NCI-H460 (cell line): Measurements from ENCODE around the gene CHD5. TPM values are rescaled to one million over a fixed set of nuclear protein-coding genes. Genes with fewer than 3 reads are reported as not detected.

Source experiments
- DNase-seq: peaks from one replicate; pipeline ENCODE4 v3.0.0-alpha.2; 2016; ENCODE audit warnings: low read depth; ENCODE audit errors: extremely low read depth
- total RNA-seq: library from RNA; depleted of rRNA; stranded (reverse); fragments of >200 nt; shearing (Covaris generic); gene quantifications from 2 replicates; pipeline ENCODE4 v1.2.3, GENCODE V29; 2014

CHD5 gene
- total RNA-seq, 1 experiment from 2014 or later, result 0.30 TPM

DNA sequence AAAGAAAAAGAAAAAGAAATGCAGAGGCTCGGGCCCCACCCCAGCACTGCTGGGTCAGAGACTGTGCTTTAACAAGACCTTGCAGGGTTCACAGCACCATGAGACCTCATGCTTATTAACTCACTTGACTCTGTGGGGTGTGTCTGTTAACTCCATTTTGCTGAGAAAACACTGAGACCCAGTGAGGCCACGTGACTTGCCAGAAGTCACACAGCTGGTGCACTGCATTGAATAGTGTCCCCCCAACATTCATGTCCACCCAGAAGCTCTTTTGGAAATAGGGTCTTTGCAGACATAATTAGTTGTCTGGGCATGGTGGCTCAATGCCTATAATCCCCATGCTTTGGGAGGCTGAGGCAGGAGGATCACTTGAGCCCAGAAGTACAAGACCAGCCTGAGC, 39.7 kb downstream of the CHD5 start:
- no peak for DNase-seq

DNA sequence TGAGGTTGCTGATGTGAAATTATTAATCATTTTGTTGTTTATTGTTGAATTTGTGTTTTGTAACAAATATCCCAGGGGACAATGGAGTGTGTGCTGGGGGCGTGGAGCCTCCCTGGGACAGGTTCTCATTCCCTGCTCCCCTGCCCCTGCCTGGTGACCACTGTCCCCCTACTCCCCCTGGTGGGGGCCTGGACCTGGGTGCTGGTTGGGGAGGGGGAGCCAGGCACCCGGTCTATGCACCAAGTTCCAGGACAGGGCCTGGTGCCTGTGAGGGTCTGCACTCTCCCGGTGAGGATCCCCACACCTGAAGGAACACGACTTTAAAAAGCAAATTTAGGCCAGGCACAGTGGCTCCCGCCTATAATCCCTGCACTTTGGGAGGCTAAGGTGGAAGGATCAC, 42.4 kb downstream of the CHD5 start:
- DNase-seq, result no peak

DNA sequence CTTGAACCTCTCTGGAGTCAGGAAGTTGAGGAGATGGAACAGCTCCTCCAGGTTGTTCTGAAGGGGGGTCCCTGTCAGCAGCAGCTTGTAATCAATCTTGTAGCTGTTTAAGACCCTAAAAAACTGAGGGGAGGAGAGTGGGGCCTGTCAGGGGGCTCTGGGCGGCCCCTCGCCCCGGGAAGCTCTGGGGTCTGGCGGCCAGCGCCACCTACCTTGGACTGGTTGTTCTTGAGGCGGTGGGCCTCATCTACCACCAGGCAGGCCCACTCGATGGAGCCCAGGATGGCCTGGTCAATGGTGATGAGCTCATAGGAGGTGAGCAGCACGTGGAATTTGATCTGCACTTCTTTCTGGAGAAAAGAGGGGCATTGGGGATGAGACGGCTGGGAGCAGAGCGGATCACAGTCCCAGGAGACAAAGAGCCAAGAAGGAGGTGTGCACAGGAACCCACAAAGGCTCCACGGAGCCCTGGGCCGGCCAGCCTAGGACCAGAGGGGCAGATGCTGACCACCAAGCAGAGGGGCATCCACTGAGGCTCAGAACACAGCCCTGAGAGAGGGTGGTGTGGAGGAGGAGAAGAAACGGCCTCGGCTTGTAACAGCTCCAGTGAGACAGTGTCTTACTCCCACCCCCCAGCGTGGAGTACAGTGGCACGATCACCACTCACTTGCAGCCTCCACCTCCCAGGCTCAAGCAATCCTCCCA, 43.5 kb downstream of the CHD5 start:
- DNase-seq, result no peak

DNA sequence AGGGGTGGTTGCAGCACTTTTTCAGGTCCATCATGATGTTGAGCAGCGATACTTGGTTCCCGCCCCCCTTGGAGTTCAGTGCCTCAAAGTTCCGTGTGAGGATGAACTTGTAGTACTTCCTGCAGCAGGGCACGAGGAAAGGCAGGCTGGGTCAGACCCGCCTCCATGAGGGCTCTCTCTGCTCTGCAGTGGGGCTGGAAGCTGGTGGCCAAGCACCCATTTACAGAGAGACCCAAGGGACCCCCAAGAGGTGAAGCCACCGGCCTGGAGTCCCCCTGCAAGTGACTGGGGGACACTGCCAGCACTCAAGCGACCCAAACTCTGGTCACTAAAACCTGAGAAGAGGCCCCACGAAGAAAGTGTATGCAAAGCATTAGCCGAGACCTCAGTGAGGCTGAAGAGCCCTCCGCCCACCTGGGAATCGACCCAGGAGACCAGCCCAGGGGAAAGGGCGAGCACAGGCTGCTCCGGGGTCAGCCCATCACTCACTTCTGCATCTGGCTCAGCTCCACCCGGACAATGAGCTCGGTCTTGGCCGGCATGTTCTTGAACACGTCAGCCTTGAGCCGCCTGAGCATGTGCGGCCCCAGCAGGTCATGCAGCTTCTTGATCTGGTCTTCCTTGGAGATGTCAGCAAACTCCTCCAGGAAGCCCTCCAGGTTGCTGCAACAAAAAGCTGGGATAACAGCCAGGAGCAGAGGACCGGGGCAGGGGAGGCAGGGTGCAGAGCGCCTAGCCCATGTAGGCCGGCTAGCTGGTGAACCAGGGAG, 45.2 kb downstream of the CHD5 start:
- DNase-seq, result no peak

DNA sequence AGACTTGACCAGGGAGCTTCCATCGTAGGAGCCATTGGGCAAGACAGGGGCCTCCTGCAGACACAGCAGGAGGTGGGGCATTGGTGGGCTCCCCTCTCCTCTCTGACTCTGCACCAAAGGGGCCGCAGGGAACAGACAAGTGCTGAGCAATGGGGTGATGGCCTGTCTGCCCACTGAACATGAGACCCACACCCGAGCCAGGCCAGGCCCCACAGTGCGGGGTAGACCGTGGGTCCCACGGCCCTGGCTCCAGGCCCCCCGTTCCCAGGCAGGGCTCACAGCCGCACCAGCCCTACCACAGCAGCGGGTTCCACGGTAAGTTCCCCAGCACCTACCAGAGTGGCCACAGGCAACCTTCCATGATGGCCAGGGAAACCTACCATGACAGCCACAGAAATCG, 45.9 kb downstream of the CHD5 start:
- no peak for DNase-seq

DNA sequence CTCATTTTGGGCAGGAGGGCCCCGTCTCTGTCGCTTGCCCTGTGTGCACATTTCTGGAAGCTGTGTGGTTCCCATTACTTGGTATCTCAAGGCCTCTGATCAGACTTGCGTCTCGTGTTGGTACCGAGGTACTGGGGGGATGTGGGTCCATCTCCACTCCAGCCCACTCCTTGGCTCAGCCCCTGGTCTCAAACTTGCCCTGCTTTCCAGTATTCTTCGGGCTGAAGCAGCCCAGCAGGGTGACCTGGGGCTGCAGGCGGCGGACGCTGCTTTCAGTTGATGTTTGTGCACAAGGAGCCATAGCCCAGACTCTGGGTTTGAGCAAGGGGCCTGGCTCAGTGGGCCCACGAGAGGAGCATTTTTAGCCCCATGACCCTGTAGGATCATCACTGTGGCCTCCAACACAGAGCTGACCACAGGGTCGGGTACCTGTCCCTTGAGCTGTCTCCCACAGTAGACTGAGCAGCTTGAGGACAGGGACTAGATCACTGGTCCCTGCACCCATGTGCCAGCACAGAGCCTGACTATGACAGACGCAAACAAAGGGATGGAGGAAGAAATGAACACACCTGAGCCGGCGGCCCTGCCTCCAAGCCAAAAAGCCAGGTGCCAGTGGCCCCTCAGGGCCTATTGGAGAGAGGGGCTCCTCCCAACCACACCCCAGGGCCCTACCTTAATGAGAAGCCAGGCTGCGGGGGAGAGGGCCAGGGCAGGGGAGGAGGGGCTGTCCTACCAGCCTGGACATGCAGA, 46.8 kb downstream of the CHD5 start:
- DNase-seq, result no peak

DNA sequence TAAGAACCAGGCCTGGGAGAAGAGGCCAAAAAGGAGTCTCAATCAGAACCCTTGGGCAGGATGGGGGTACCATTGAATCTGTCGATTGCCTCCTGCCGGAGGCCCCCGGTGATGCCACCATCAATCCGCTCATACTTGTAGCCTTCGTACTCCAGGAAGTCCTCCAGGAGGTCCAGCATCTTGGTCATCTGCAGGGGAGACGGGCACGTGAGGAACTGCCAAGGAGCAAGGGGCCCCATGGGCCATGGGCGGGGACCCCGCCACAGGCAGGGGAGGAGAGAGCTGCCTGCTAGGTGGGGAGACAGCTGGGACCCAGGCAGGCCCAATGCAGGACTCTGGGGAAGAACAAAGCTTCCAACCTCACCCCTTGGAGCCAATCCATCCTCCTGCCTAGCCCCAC, 48.6 kb downstream of the CHD5 start:
- DNase-seq, result no peak

DNA sequence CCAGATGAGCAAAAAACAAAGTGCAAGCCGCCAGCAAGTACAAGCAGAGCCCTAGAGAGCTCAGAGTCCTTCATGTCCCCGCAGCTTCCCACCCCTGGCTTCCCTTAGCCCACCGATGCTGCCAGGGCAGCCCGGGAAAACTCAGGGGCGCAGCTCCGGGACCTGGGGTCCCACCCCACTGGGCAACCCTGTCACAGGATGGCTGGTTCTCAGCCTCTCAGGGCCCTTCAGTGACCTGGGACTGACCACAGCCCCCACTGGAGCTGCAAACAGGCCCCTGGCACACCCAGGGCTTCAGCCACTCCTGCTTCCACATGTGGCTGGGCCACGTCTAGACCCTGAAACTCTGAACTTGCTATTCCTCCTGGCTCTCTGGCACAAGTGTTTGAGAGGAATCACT, 49.5 kb downstream of the CHD5 start:
- DNase-seq, result no peak

DNA sequence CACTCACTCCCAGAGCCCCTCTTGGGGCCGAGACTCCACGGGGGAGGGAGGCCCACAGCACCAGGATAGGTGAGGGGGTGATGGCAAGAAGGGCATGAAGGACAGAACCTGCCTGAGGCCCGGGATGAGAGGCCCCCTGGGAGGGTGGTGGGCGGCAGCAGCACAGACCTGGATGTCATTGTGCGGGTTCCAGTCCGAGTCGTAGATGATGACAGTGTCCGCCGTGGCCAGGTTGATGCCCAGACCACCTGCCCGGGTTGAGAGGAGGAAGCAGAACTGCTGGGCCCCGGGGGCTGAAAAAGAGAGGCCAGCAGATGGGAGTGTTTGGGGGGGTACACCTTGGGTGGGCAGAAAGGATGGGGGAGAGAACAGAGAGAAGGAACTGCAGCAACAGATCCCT, 50.1 kb downstream of the CHD5 start:
- no peak for DNase-seq

DNA sequence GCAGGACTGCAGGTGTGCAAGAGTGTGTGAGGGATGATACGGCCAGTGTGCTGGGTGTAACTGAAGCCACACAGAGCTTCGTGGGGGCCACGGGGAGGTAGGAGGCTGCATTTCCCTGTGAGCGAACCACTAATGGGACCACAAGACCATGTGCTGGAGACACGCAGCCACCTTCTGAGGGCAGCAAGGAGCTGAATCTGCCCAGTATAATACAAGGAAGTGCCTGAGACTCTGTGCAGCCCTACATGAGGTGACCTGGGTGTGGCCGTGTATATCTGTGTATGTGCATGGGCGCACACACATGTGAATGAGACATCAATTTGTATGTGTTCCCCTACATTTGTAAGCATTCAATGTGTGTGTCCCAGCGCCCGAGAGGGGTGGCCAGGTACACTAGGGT, 50.8 kb downstream of the CHD5 start:
- DNase-seq, result no peak

DNA sequence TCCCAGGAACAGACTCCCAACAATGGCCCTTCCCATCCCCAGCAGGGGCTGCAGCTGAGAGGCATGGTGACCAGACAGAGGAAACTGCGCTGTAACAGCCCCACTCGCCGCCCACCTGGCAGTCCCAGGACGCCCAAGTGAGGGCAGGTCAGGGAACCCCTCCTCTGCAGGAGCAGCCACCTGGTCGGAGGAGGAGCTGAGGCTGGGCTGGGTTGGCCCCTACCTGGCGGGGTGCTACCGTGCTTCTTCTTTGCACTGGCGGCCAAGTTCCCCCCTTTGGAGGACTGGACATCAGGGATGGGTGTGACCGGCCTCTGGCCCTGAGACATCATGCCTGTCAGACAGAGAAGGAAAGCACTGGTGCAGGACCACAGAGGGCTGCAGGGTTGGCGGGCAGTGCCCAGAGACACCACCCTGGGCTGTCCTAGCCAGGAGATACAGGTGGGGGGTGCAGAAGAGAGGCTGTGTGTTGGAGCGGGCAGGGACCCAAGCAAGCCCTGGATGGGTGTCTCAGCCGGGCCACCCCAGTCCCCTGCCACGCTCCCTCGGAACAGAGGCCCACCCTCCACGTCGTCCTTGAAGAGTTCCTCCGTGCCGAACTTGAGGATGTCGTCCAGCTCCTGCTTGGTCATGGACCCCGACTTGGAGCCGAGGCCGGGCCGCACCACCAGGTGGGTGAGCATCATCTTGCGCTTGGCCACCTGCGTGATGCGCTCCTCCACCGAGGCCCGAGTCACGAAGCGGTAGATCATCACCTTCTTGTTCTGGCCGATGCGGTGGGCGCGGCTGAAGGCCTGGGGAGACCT, 51.6 kb downstream of the CHD5 start:
- no peak for DNase-seq

DNA sequence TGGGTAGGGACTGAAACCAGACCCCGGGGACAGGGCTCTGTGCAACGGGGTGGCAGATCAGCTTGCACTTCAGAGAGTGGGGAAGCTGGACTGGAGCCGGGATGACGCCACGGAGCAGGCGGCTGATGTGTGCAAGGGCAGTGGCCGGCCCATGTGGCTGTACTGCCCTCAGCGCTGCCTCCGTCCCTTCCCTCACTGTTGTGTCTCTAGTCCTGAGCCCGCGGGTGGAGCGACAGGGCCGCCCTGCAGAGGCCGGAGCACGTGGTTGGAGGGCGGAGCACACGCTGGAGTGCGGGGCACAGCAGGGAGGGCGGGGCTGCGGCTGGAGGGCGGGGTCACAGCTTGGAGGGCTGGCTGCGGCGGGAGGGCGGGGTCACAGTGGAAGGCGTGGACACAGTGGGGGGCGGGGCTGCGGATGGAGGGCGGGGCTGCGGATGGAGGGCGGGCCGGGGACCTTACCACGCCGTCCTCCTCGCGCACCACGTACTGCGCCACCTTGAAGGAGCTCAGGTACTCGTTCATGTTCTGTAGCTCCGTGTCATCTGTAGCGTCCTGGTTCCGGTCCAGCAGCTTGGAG, 52.4 kb downstream of the CHD5 start:
- DNase-seq, result peak; percentile 82

DNA sequence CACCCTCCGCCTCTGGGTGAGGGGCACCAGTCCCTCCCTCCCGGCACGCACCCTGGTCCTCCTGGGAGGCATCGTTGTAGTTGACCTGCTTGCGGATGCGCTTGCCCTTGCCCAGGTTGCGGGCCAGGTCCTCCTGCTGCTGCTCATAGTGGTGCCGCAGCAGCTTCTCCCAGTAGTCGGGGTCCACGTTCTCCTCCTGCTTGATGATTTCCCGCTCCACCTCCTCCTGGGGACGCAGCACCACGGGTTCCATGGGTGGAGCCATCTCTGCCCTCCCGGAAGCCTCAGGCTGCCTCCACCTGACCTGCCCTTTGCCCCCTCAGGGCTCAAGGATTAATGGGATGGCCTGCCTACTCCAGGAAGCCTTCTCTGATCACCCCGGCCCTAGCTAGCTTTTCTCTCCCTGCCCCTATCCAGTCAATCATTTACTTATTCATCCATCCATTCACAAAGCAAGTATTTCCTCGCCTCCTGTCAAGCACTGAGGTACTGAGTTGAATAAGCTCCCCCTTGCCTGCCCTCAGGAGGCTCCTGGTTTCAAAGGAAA, 53.5 kb downstream of the CHD5 start:
- DNase-seq, result no peak

DNA sequence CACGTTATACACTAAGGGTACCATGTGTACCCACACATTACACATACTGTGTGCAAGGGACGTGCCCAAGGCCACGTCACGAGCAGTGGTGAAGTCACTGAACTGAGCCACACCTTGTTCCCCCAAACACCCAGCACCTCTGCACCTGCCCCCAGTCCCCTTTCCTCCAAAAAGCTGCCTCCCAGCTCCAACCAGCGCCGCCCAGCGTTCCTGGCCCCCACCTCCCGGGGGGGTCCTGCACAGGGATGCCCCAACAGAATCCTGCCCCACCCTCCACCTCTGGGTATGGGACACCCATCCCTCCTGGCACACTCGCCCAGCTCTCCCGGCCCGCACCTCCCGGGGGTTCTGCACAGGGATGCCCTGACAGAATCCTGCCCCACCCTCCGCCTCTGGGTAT, 54.1 kb downstream of the CHD5 start:
- DNase-seq, result no peak

DNA sequence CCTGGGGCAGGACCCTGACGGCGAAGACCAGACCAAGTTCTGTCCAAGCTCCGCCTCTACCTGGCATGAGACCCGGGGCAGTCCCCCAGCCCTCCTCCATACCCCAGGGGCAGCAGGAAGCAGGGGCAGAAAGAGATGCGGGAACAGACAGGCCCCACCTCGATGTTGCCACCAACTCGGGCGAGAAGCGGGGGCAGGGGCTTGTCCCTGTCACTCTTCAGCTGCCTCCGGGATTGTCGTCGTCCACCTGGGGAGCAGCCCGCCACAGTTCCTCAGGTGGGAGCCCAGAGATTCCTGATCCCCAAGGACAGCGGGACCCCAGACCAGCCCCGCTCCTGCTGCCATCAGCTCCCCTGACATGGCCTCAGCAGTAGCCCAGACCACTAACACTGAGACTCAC, 54.8 kb downstream of the CHD5 start:
- DNase-seq, result no peak

DNA sequence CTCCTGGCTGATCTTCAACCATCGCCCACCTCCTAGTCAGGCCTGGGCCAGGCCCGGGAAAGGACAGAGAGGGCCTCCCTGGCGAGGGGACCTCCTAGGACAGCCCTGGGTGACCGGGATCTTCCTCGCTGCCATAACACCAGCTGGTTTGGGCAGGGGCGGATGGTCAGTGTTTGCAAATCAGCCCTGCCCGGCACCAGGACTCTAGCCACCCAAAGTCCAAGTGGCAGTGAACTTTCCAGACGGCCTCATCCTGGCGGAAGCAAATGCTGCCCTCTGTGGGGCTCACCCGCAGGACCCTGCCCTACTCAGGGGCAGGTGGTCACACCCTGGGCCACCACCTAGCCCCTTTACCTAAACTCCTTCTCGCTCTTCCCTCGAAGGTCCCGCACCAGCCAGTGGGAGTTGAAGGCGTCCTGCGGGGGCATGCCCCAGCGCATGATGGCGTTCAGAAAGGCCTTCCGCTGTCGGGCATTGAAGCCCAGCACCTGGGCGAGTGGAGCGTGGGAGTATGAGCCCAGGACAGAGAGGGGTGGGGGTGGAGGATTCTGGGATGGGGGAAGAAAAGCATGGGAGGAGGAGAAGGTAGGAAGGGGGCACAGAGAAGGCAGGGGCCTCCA, 55.3 kb downstream of the CHD5 start:
- DNase-seq, result no peak

DNA sequence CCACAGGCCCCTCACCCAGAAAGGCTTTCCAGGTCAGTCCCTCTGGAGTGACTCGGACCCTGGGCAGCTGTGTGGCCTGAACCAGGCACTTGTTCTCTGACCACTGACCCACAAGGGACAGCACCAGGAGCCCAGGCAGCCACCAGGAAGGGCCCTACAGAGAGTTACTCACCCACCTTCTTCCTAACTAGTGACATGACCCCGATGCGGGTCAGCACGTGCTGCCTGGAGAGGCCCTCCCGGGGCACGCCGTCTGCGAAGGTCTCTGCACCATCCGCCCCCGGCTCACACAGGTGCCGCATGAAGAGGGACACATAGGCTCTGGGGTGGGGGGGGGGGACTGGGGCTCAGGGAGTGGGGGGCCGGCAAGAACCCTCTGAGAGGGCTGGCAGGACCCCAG, 55.8 kb downstream of the CHD5 start:
- no peak for DNase-seq

DNA sequence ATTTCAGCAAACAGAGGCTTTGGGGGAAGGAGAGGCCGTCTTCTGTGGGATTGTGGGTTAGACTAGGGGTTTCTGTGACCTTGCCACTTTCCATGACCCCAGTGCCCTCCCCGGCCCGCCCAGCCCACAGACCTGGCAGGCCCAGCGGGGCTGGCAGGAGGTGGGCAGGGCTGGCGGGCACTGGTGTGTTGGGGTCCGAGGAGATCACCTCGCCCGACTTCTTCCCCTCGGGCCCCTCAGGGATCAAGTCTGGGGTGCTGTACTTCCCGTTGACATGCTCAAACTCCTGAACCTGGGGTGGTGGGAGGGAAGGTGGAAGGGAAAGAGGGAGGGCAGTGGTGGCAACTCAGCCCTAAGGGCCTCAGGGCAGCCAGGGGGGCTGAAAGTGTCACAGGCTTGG, 56.3 kb downstream of the CHD5 start:
- no peak for DNase-seq

DNA sequence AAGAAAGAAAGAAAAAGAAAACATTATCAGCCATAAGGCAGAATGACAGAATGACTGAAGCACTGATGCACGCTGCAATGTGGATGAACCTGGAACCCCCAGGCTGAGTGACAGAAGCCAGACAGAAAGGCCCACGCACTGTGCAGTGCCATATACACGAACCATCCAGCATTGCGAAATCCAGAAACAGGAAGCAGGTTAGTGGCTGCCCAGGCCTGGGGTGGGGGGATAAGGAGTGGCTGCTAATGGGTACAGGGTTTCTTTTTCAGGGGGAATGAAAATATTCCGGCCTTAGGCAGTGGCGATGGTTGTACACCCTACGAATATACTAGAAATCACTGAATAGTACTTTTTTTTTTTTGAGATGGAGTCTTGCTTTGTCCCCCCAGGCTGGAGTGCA, 57.0 kb downstream of the CHD5 start:
- DNase-seq, result no peak
